HG02642 (cell line): ENCODE measurements around the gene RBCK1.

Experiments
- ATAC-seq: cut with Tn5 transposase; IDR thresholded peaks from one replicate; pipeline ENCODE4 v1.9.1; 2021; ENCODE audit warnings: mild to moderate bottlenecking; ENCODE audit not compliant: unreplicated experiment, poor library complexity

The RBCK1 gene

GRCh38 chr20:415820-416322 is 7.8 kb downstream of the RBCK1 start:
- ATAC-seq = no peak

- no peak for ATAC-seq
Measured at GRCh38 chr20:416950-417800, 9.1 kb downstream of the RBCK1 start.

GRCh38 chr20:417801-418342 is 9.8 kb downstream of the RBCK1 start:
- no peak for ATAC-seq

- no peak for ATAC-seq
Measured at GRCh38 chr20:418858-419365, 10.8 kb downstream of the RBCK1 start.

GRCh38 chr20:419556-420165 is 11.6 kb downstream of the RBCK1 start:
- ATAC-seq = no peak

GRCh38 chr20:420166-420620 is 12.1 kb downstream of the RBCK1 start:
- ATAC-seq = no peak

- ATAC-seq = no peak
Measured at GRCh38 chr20:420721-421574, 12.8 kb downstream of the RBCK1 start.

- ATAC-seq = no peak
Measured at GRCh38 chr20:421685-422250, 13.7 kb downstream of the RBCK1 start.

- no peak for ATAC-seq
Measured at GRCh38 chr20:426566-426965, 18.5 kb downstream of the RBCK1 start.

- ATAC-seq = no peak
Measured at GRCh38 chr20:427401-427800, 19.3 kb downstream of the RBCK1 start.

- ATAC-seq = no peak
Measured at GRCh38 chr20:427849-428657, 20.0 kb downstream of the RBCK1 start.

GRCh38 chr20:428658-429200 is 20.6 kb downstream of the RBCK1 start:
- no peak for ATAC-seq

GRCh38 chr20:430091-430999 is 22.2 kb downstream of the RBCK1 start:
- ATAC-seq = no peak

- no peak for ATAC-seq
Measured at GRCh38 chr20:431012-431904, 23.2 kb downstream of the RBCK1 start.

GRCh38 chr20:432208-432607 is 24.1 kb downstream of the RBCK1 start:
- no peak for ATAC-seq

- no peak for ATAC-seq
Measured at GRCh38 chr20:432677-433299, 24.7 kb downstream of the RBCK1 start.
